ENCODE data around the gene DDX25.

DDX25 gene

GRCh38 chr11:125923633-125924032 is 19.3 kb downstream of the DDX25 start:
- no peak for DNase-seq (ENCODE audit: low read depth)
- no peak overlapping the region for H3K4me3 ChIP-seq (ENCODE audit: low read length)
- no peak for TF ChIP-seq CTCF (conservative IDR thresholded peaks at IDR 0.05; ENCODE audit: low read depth, low read length)

GRCh38 chr11:125924384-125925007 is 20.2 kb downstream of the DDX25 start:
- no peak overlapping the region for H3K4me3 ChIP-seq (ENCODE audit: low read length)
- DNase-seq (ENCODE audit: low read depth), result no peak
- TF ChIP-seq CTCF (conservative IDR thresholded peaks at IDR 0.05; ENCODE audit: low read depth, low read length), result no peak

- no peak overlapping the region for H3K4me3 ChIP-seq (ENCODE audit: low read length)
- DNase-seq (ENCODE audit: low read depth), result no peak
- no peak for TF ChIP-seq CTCF (conservative IDR thresholded peaks at IDR 0.05; ENCODE audit: low read depth, low read length)
Measured at GRCh38 chr11:125925247-125925740, 21.0 kb downstream of the DDX25 start.

GRCh38 chr11:125925804-125926203 is 21.5 kb downstream of the DDX25 start:
- no peak for TF ChIP-seq CTCF (conservative IDR thresholded peaks at IDR 0.05; ENCODE audit: low read depth, low read length)
- no peak for DNase-seq (ENCODE audit: low read depth)
- H3K4me3 ChIP-seq (ENCODE audit: low read length), result no peak overlapping the region

GRCh38 chr11:125926682-125927081 is 22.4 kb downstream of the DDX25 start:
- H3K4me3 ChIP-seq (ENCODE audit: low read length), result no peak overlapping the region
- no peak for TF ChIP-seq CTCF (conservative IDR thresholded peaks at IDR 0.05; ENCODE audit: low read depth, low read length)
- DNase-seq (ENCODE audit: low read depth), result no peak

- no peak for TF ChIP-seq CTCF (conservative IDR thresholded peaks at IDR 0.05; ENCODE audit: low read depth, low read length)
- no peak for DNase-seq (ENCODE audit: low read depth)
- no peak overlapping the region for H3K4me3 ChIP-seq (ENCODE audit: low read length)
Measured at GRCh38 chr11:125929445-125930075, 25.3 kb downstream of the DDX25 start.

- no peak for DNase-seq (ENCODE audit: low read depth)
- no peak for TF ChIP-seq CTCF (conservative IDR thresholded peaks at IDR 0.05; ENCODE audit: low read depth, low read length)
- no peak overlapping the region for H3K4me3 ChIP-seq (ENCODE audit: low read length)
Measured at GRCh38 chr11:125930076-125930450, 25.8 kb downstream of the DDX25 start.
